Upper lobe of right lung (tissue), 1 donor: ENCODE data around the gene PRKCE. TPM values are rescaled to one million over a fixed set of nuclear protein-coding genes. Genes with fewer than 3 reads are reported as not detected.

Source experiments
- ATAC-seq: fragments of 200-7000 bp; cut with Tn5 transposase; one replicate; pipeline ENCODE4 v1.9.1; 2020; ENCODE audit warnings: mild to moderate bottlenecking, moderate library complexity
- DNase-seq: peaks from one replicate; pipeline ENCODE4 v3.0.0-alpha.2; 2020
- H3K27ac ChIP-seq: fragments of 200-600 bp; one replicate; pipeline ENCODE4 v1.8.0; 2022
- H3K27me3 ChIP-seq: fragments of 200-600 bp; one replicate; pipeline ENCODE4 v1.8.0; 2022; ENCODE audit warnings: mild to moderate bottlenecking
- H3K36me3 ChIP-seq: fragments of 200-600 bp; one replicate; pipeline ENCODE4 v1.8.0; 2022
- H3K4me1 ChIP-seq: fragments of 200-600 bp; one replicate; pipeline ENCODE4 v1.8.0; 2022
- H3K4me3 ChIP-seq: fragments of 200-600 bp; one replicate; pipeline ENCODE4 v1.8.0; 2022; ENCODE audit warnings: mild to moderate bottlenecking
- H3K9me3 ChIP-seq: fragments of 200-600 bp; one replicate; pipeline ENCODE4 v1.8.0; 2022
- CTCF ChIP-seq: fragments of 200-600 bp; IDR thresholded peaks from one replicate; pipeline ENCODE4 v1.8.0; 2022; ENCODE audit warnings: antibody characterized with exemption
- intact Hi-C: fragments of 100-400 bp; cut with DNase I; formaldehyde crosslinking; loops from one replicate; pipeline ENCODE4 v1.11.0; 2022
- total RNA-seq: library from RNA; stranded (reverse); fragmentation: NEBNext Ultra II Directional; extraction: Animal tissue kit (Norgen Biotek cat#: 25700); gene quantifications from one replicate; pipeline ENCODE4 v1.2.1, GENCODE V29; 2021
- donor health status: DM: no; HTN: yes; CAD: no; lungs with severe emphysema.

PRKCE gene
- total RNA-seq, 1 donor from 2014 or later = 65.6 TPM

DNA sequence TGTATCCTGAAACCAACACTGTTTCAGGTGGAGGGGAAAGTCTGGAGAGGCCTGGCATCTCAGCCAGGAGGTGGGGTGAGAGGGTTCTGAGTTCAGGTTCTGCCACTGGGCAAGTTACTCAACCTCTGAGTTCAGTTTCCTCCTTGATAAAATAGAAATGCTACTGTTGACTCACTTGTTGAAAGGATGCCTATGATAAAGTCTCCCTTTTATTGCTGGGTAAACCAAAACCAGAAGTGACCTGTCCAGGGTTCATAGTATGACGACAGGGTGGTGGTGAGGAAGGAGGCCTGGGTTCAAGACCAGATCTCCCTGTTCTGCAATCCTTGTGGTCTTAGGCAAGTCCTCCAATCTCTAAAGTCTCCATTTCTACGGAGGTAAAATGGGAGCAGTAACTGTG is 232.7 kb downstream of the PRKCE start:
- Histone ChIP-seq H3K9me3 (no peaks in the 10 kb centered on the region), H3K4me3 (no peak overlapping the region), H3K4me1 (peaks cover 69% of the 10 kb centered on the region), H3K27me3 (no peaks in the 10 kb centered on the region), H3K27ac (no peak overlapping the region), H3K36me3 (no peaks in the 10 kb centered on the region)
- TF ChIP-seq CTCF = no peak
- intact Hi-C loops = no loop called here
- DNase-seq (no peak), ATAC-seq (no peak)

GRCh38 chr2:45885171-45885621 is 233.7 kb downstream of the PRKCE start:
- Histone ChIP-seq H3K27me3 (no peaks in the 10 kb centered on the region), H3K4me1 (peaks cover 78% of the 10 kb centered on the region), H3K36me3 (no peaks in the 10 kb centered on the region), H3K4me3 (no peak overlapping the region), H3K27ac (peak overlapping the region; percentile 44), H3K9me3 (no peaks in the 10 kb centered on the region)
- intact Hi-C loops = no loop called here
- no peak for DNase-seq
- no peak for TF ChIP-seq CTCF
- peak; percentile 5 for ATAC-seq

GRCh38 chr2:45886171-45886663 is 234.7 kb downstream of the PRKCE start:
- DNase-seq = no peak
- H3K4me1 ChIP-seq = peaks cover 86% of the 10 kb centered on the region

GRCh38 chr2:45888167-45888566 is 236.7 kb downstream of the PRKCE start:
- peak; percentile 62 for ATAC-seq
- H3K4me1 ChIP-seq = peaks cover 94% of the 10 kb centered on the region
- intact Hi-C loops = no loop called here

More at GRCh38 chr2:45886171-45886663, 234.7 kb downstream of the PRKCE start:
- no peaks in the 10 kb centered on the region for H3K9me3 ChIP-seq
- H3K4me3 ChIP-seq = no peak overlapping the region
- H3K27me3 ChIP-seq = no peaks in the 10 kb centered on the region
- H3K27ac ChIP-seq = peak overlapping the region; percentile 44
- TF ChIP-seq CTCF = no peak
- no peak for ATAC-seq
- H3K36me3 ChIP-seq = no peaks in the 10 kb centered on the region
- intact Hi-C loops = no loop called here

DNA sequence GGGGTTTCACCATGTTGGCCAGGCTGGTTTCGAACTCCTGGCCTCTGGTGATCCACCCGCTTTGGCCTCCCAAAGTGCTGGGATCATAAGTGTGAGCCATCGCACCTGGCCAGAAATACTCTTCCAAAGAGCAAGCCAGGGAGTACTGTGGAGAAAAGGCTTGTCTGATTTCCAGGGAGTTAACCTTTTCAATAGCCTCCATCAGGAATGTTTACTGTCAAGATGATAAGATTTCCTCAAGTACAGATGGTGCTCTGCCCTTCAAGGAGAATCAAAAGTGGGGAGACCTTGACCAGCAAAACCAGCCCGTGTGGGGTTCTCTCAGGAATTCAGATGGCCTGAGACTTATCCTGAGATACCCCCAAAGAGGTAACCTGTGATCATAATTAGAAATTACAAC is 237.2 kb downstream of the PRKCE start:
- H3K9me3 ChIP-seq = no peaks in the 10 kb centered on the region
- peaks cover 90% of the 10 kb centered on the region for H3K4me1 ChIP-seq
- TF ChIP-seq CTCF = no peak
- ATAC-seq (no peak), DNase-seq (no peak)
- intact Hi-C loops = no loop called here
- H3K27ac ChIP-seq = peak overlapping the region; percentile 79
- no peaks in the 10 kb centered on the region for H3K36me3 ChIP-seq
- no peak overlapping the region for H3K4me3 ChIP-seq
- H3K27me3 ChIP-seq = no peaks in the 10 kb centered on the region

More at GRCh38 chr2:45888167-45888566, 236.7 kb downstream of the PRKCE start:
- DNase-seq = no peak
- no peaks in the 10 kb centered on the region for H3K27me3 ChIP-seq
- H3K9me3 ChIP-seq = no peaks in the 10 kb centered on the region
- H3K36me3 ChIP-seq = no peaks in the 10 kb centered on the region
- TF ChIP-seq CTCF = no peak
- peak overlapping the region; percentile 79 for H3K27ac ChIP-seq
- H3K4me3 ChIP-seq = no peak overlapping the region

GRCh38 chr2:45889053-45889452 is 237.6 kb downstream of the PRKCE start:
- H3K4me1 ChIP-seq = peaks cover 90% of the 10 kb centered on the region
- H3K27ac ChIP-seq = peak overlapping the region; percentile 79
- H3K4me3 ChIP-seq = no peak overlapping the region
- peak; percentile 30 for TF ChIP-seq CTCF
- intact Hi-C loops = no loop called here
- DNase-seq (no peak), ATAC-seq (peak; percentile 65)
- no peaks in the 10 kb centered on the region for H3K36me3 ChIP-seq
- H3K27me3 ChIP-seq = no peaks in the 10 kb centered on the region
- no peaks in the 10 kb centered on the region for H3K9me3 ChIP-seq
